B cell (primary cell): Measurements from ENCODE around the gene SCYL2. TPM values are rescaled to one million over a fixed set of nuclear protein-coding genes. Genes with fewer than 3 reads are reported as not detected.

Experiments
- ATAC-seq: fragments of 200-7000 bp; cut with Tn5 transposase; one replicate; pipeline ENCODE4 v1.10.0; 2021; ENCODE audit warnings: low read depth, mild to moderate bottlenecking, moderate number of reproducible peaks, moderate library complexity
- CTCF ChIA-PET: fragments of 350-600 bp; sonication (Branson Sonifier 250); formaldehyde crosslinking; loops from one replicate; lab custom pipeline; 2021; ENCODE audit warnings: antibody characterized with exemption, inconsistent platforms; lab: Charles Lee
- POLR2A ChIA-PET: fragments of 350-600 bp; sonication (Branson Sonifier 250); formaldehyde crosslinking; loops from one replicate; lab custom pipeline; 2021; ENCODE audit warnings: antibody characterized with exemption; lab: Charles Lee
- DNase-seq: peaks from one replicate; pipeline ENCODE4 v3.0.0; 2013
- H2AFZ ChIP-seq: 2 replicates; pipeline ENCODE4 v1.6.1; 2012; ENCODE audit warnings: mild to moderate bottlenecking, low read depth, low read length; ENCODE audit not compliant: insufficient read depth, poor library complexity, severe bottlenecking
- H3K27ac ChIP-seq, 2 donors: 1 replicate in 1 of 2; 2 replicates in 1 of 2; pipeline ENCODE4 v1.5.1; 2012 to 2013; ENCODE audit warnings: low read length in 2 of 2, mild to moderate bottlenecking in 2 of 2, moderate library complexity in 1 of 2
- H3K27me3 ChIP-seq, 4 experiments: fragments of 200-600 bp in 1 of 4; sonication (generic) in 1 of 4; replicated peaks in 1 of 4; 1 replicate in 2 of 4; 2 replicates in 2 of 4; pipeline versions ENCODE4 v1.6.1 to v1.7.0; 2013 to 2016; ENCODE audit warnings: low read length in 3 of 4, mild to moderate bottlenecking in 2 of 4, mixed read lengths in 1 of 4, moderate library complexity in 1 of 4; ENCODE audit not compliant: insufficient read depth in 4 of 4, control insufficient read depth in 3 of 4; ENCODE audit errors: control extremely low read depth in 1 of 4
- H3K36me3 ChIP-seq, 2 experiments: replicated peaks in 1 of 2; 1 replicate in 1 of 2; 2 replicates in 1 of 2; pipeline versions ENCODE4 v1.6.1 to v1.7.1; 2013; ENCODE audit warnings: low read length in 1 of 2; ENCODE audit not compliant: insufficient read depth in 2 of 2, control insufficient read depth in 1 of 2; ENCODE audit errors: control extremely low read depth in 1 of 2, extremely low read depth in 1 of 2
- H3K4me1 ChIP-seq, 2 donors: fragments of 200-600 bp in 1 of 2; sonication (generic) in 1 of 2; 1 replicate in 1 of 2; 2 replicates in 1 of 2; pipeline versions ENCODE4 v1.5.1 to v1.6.1; 2013 to 2017; ENCODE audit warnings: low read length in 2 of 2; ENCODE audit not compliant: control insufficient read depth in 2 of 2, insufficient read depth in 2 of 2
- H3K4me2 ChIP-seq: replicated peaks from 2 replicates; pipeline ENCODE3; 2012; ENCODE audit warnings: mild to moderate bottlenecking, low read depth, low read length; ENCODE audit not compliant: poor library complexity, severe bottlenecking
- H3K4me3 ChIP-seq, 5 experiments: fragments of 200-600 bp in 1 of 5; sonication (generic) in 1 of 5; 1 replicate in 3 of 5; 2 replicates in 2 of 5; pipeline versions ENCODE4 v1.5.1 to v1.7.0; 2011 to 2016; ENCODE audit warnings: low read length in 4 of 5, mild to moderate bottlenecking in 4 of 5, low read depth in 2 of 5, control low read depth in 1 of 5, moderate library complexity in 1 of 5; ENCODE audit not compliant: insufficient read depth in 1 of 5; ENCODE audit errors: control extremely low read depth in 1 of 5, extremely low read depth in 1 of 5
- H3K79me2 ChIP-seq: fragments of 200-600 bp; sonication (generic); one replicate; pipeline ENCODE4 v1.6.0; 2016; ENCODE audit warnings: low read length; ENCODE audit not compliant: control insufficient read depth, insufficient read depth
- H3K9ac ChIP-seq: fragments of 200-600 bp; sonication (generic); 2 replicates; pipeline ENCODE4 v1.6.1; 2017; ENCODE audit warnings: mild to moderate bottlenecking, low read length, moderate library complexity
- H3K9me3 ChIP-seq, 3 donors: one replicate each; pipeline versions ENCODE4 v1.6.1 to v1.7.1; 2013; ENCODE audit warnings: low read length in 2 of 3; ENCODE audit not compliant: control insufficient read depth in 2 of 3, insufficient read depth in 1 of 3; ENCODE audit errors: control extremely low read depth in 1 of 3
- H4K20me1 ChIP-seq: 2 replicates; pipeline ENCODE4 v1.6.0; 2012; ENCODE audit warnings: mild to moderate bottlenecking, low read length; ENCODE audit not compliant: insufficient read depth, control insufficient read depth, poor library complexity, severe bottlenecking
- H3K27ac Mint-ChIP-seq: one replicate; pipeline ENCODE4 v1.8.0; 2021; ENCODE audit warnings: mixed read lengths
- H3K27me3 Mint-ChIP-seq: one replicate; pipeline ENCODE4 v1.8.0; 2021; ENCODE audit warnings: mixed read lengths
- H3K4me1 Mint-ChIP-seq: one replicate; pipeline ENCODE4 v1.8.0; 2021; ENCODE audit warnings: mixed read lengths
- H3K4me3 Mint-ChIP-seq: one replicate; pipeline ENCODE4 v1.8.0; 2021; ENCODE audit warnings: mixed read lengths
- H3K9me3 Mint-ChIP-seq: one replicate; pipeline ENCODE4 v1.8.0; 2022; ENCODE audit warnings: mixed read lengths; ENCODE audit not compliant: insufficient read depth
- CTCF ChIP-seq: fragments of 200-600 bp; IDR thresholded peaks from one replicate; pipeline ENCODE4 v1.8.0; 2022; ENCODE audit warnings: antibody characterized with exemption, mild to moderate bottlenecking
- EZH2 ChIP-seq: IDR thresholded peaks from 2 replicates; pipeline ENCODE4 v1.6.1; 2012; ENCODE audit warnings: borderline replicate concordance, low read depth, mild to moderate bottlenecking, moderate library complexity, low read length; ENCODE audit not compliant: insufficient read depth, poor library complexity, severe bottlenecking
- WGBS: methylation state at CpG from one replicate; pipeline ENCODE4 v1.1.5; 2013; ENCODE audit warnings: missing lambda C conversion rate; ENCODE audit not compliant: insufficient coverage; 5-methylcytosine and 5-hydroxymethylcytosine counted together
- intact Hi-C: fragments of 100-400 bp; cut with micrococcal nuclease; formaldehyde crosslinking; loops from one replicate; pipeline ENCODE4 v1.10.0; 2022
- polyA plus RNA-seq: library from polyadenylated mRNA; depleted of rRNA; stranded (reverse); fragments of >200 nt; gene quantifications from 2 replicates; pipeline ENCODE4 v1.2.3, GENCODE V29; 2012
- total RNA-seq, 2 donors: library from RNA; stranded (reverse); fragments of 120-200 nt in 1 of 2; gene quantifications; 1 replicate in 1 of 2; 2 replicates in 1 of 2; pipeline versions ENCODE4 v1.2.3 to v1.2.4, GENCODE V29; 2013 to 2022

Gene SCYL2
- total and polyA plus RNA-seq, 2 donors (not counting 1 experiment from before 2014, with no cell fraction given), result 8.8 to 38.4 TPM

DNA sequence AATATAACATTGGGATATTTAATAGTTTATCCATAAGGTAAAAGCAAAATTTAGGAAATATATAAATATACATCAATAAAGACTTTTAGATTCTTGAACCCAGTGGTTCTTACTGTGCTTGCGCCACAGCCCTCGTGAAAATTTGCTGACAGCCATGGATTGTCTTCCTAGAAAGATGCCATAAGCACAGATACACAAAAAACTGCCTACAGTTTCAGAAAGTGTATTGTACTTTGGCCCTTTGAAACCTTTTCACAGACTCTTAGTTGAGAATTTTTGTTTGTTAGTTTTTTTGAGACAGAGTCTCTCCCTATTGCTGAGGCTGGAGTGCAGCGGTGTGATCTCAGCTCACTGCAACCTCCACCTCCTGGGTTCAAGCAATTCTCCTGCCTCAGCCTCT, 28.2 kb upstream of the SCYL2 start:
- Histone ChIP-seq H3K4me1 (no peaks in the 10 kb centered on the region), H3K4me3 (no peak overlapping the region), H3K79me2 (no peaks in the 10 kb centered on the region), H3K36me3 (no peaks in the 10 kb centered on the region), H3K27ac (no peak overlapping the region), H4K20me1 (no peaks in the 10 kb centered on the region), H3K27me3 (no peaks in the 10 kb centered on the region), H3K9me3 (no peaks in the 10 kb centered on the region), H2AFZ (no peak overlapping the region), H3K4me2 (no peak overlapping the region), H3K9ac (no peak overlapping the region)
- Mint-ChIP-seq H3K9me3 (no peaks in the 10 kb centered on the region), H3K27me3 (no peaks in the 10 kb centered on the region), H3K4me3 (no peak overlapping the region), H3K4me1 (no peaks in the 10 kb centered on the region), H3K27ac (no peak overlapping the region)
- DNase-seq (no peak), ATAC-seq (no peak)
- no CpG with 5 or more reads among the region's 3 CpGs for WGBS
- intact Hi-C loops, result no loop called here
- POLR2A ChIA-PET, result no interaction called here
- TF ChIP-seq EZH2 (no peak), CTCF (no peak)
- CTCF ChIA-PET, result no interaction called here

DNA sequence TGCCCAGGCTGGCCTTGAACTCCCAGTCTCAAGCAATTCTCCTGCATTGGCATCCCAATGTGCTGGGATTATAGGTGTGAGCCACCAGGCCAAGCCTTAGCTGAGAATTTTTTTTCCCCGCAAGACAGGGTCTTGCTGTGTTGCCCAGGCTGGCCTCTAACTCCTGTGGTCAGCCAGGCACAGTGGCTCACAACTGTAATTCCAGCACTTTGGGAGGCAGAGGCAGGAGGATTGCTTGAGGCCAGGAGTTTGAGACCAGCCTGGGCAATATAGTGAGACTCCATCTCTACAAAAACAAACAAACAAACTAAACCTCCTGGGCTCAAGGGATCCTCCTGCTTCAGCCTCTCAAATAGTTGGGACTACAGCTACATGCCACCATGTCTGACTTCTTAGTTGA, 27.4 kb upstream of the SCYL2 start:
- CTCF ChIA-PET, result no interaction called here
- no peaks in the 10 kb centered on the region for H3K4me1 Mint-ChIP-seq

More for the DNA sequence above, 27.4 kb upstream of the SCYL2 start:
- Mint-ChIP-seq H3K27me3 (no peaks in the 10 kb centered on the region), H3K9me3 (no peaks in the 10 kb centered on the region), H3K27ac (no peak overlapping the region), H3K4me3 (no peak overlapping the region)
- intact Hi-C loops, result no loop called here
- no peaks in the 10 kb centered on the region for H4K20me1 ChIP-seq
- H3K27ac ChIP-seq, result no peak overlapping the region
- H3K27me3 ChIP-seq, result no peaks in the 10 kb centered on the region
- TF ChIP-seq EZH2 (no peak), CTCF (no peak)
- 86% methylated on average over 1 of the region's 1 CpG for WGBS
- no peaks in the 10 kb centered on the region for H3K4me1 ChIP-seq
- DNase-seq (no peak), ATAC-seq (no peak)
- H3K4me2 ChIP-seq, result no peak overlapping the region
- H3K36me3 ChIP-seq, result no peaks in the 10 kb centered on the region
- no peak overlapping the region for H3K9ac ChIP-seq
- no peak overlapping the region for H3K4me3 ChIP-seq
- no peaks in the 10 kb centered on the region for H3K79me2 ChIP-seq
- H3K9me3 ChIP-seq, result no peaks in the 10 kb centered on the region
- POLR2A ChIA-PET, result no interaction called here
- H2AFZ ChIP-seq, result no peak overlapping the region
